Cardiac muscle cell (in vitro differentiated cells and primary cell): ENCODE measurements around the gene AMPD3. TPM values are rescaled to one million over a fixed set of nuclear protein-coding genes. Genes with fewer than 3 reads are reported as not detected.

Experiments
- DNase-seq, 2 donors: peaks; one replicate each; pipeline versions ENCODE4 v3.0.0 to v3.0.0-alpha.2; 2010 to 2017; ENCODE audit warnings: low read depth in 1 of 2, low spot score in 1 of 2
- H3K27ac ChIP-seq: fragments of 200-600 bp; sonication (generic); 2 replicates; pipeline ENCODE4 v1.5.1; 2016
- H3K27me3 ChIP-seq: fragments of 200-600 bp; sonication (generic); 2 replicates; pipeline ENCODE4 v1.6.0; 2016; ENCODE audit warnings: control low read depth
- H3K36me3 ChIP-seq: fragments of 200-600 bp; sonication (generic); 2 replicates; pipeline ENCODE4 v1.5.1; 2016; ENCODE audit warnings: control low read depth
- H3K4me1 ChIP-seq: fragments of 200-600 bp; sonication (generic); 2 replicates; pipeline ENCODE4 v1.8.1; 2017; ENCODE audit warnings: low read depth, mild to moderate bottlenecking, mixed run types
- H3K4me3 ChIP-seq: fragments of 200-600 bp; sonication (generic); 2 replicates; pipeline ENCODE4 v1.5.1; 2016; ENCODE audit warnings: mild to moderate bottlenecking
- H3K9me3 ChIP-seq: fragments of 200-600 bp; sonication (generic); 2 replicates; pipeline ENCODE4 v1.5.1; 2017; ENCODE audit warnings: low read depth, mild to moderate bottlenecking, control low read depth
- polyA plus RNA-seq: library from polyadenylated mRNA; unstranded; fragments of >200 nt; fragmentation: Nextera tagmentation; extraction: Ambion mirVana; gene quantifications from 2 replicates; pipeline ENCODE4 v1.2.1, GENCODE V29; 2016
- total RNA-seq: library from RNA; depleted of rRNA; stranded (reverse); fragments of >200 nt; gene quantifications from 2 replicates; pipeline ENCODE4 v1.2.3, GENCODE V29; 2016
- TF ChIP-seq, protein P1 (sequence below): IDR thresholded peaks from 2 replicates; pipeline ENCODE4 v1.5.1; 2012; ENCODE audit warnings: low read depth, mild to moderate bottlenecking, low read length

Gene AMPD3
- total and polyA plus RNA-seq, 2 experiments from 2014 or later, result 2.9 to 3.3 TPM

DNA sequence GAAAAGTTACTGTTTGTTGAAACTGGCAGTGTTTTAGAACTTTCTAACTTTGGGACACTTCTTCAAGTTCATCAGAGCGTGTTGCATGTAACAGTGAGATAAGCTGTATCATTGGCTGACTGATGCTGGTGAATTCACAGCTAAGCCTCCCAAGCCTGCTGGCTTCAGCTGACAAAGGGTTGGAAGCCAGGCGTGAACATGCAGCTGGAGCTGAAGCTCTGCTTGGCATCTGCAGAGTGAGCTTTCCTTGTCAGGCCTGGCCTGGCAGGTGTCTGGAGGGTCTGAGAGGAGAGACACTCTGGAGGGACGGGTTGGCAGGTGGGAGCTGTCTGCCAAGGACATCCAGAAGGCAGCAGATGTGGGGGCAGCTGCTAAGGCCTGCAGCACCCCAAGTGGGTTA lies 1.5 kb downstream of the AMPD3 start:
- TF ChIP-seq, protein P1, sequence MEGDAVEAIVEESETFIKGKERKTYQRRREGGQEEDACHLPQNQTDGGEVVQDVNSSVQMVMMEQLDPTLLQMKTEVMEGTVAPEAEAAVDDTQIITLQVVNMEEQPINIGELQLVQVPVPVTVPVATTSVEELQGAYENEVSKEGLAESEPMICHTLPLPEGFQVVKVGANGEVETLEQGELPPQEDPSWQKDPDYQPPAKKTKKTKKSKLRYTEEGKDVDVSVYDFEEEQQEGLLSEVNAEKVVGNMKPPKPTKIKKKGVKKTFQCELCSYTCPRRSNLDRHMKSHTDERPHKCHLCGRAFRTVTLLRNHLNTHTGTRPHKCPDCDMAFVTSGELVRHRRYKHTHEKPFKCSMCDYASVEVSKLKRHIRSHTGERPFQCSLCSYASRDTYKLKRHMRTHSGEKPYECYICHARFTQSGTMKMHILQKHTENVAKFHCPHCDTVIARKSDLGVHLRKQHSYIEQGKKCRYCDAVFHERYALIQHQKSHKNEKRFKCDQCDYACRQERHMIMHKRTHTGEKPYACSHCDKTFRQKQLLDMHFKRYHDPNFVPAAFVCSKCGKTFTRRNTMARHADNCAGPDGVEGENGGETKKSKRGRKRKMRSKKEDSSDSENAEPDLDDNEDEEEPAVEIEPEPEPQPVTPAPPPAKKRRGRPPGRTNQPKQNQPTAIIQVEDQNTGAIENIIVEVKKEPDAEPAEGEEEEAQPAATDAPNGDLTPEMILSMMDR, result no peak
- Histone ChIP-seq H3K36me3 (no peaks in the 10 kb centered on the region), H3K4me1 (peaks cover 27% of the 10 kb centered on the region), H3K27ac (no peak overlapping the region), H3K27me3 (peaks cover 23% of the 10 kb centered on the region), H3K9me3 (no peaks in the 10 kb centered on the region), H3K4me3 (no peak overlapping the region)
- DNase-seq, result peak in 1 of 2 donors; percentile 8

DNA sequence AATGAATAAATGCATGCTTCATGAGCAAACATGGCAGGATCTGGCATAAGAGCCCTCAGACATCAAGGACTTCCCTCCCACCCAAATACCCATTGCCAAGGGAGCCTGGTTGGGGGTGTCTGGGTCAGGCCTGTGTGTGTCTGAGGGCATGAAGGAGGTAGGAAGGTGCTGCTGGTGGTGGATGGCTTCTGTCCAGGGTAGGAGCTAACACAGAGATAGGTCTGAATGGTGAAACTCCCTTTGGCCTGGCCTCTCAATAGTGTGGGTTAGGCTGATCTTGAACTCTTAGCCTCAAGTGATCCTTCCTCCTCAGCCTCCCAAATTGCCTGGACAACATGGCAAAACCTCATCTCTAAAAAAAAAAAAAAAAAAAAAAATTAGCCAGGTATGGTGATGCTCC lies 2.8 kb downstream of the AMPD3 start:
- no peaks in the 10 kb centered on the region for H3K36me3 ChIP-seq
- no peaks in the 10 kb centered on the region for H3K9me3 ChIP-seq
- H3K4me1 ChIP-seq, result peaks cover 21% of the 10 kb centered on the region
- no peak overlapping the region for H3K4me3 ChIP-seq
- peaks cover 37% of the 10 kb centered on the region for H3K27me3 ChIP-seq
- TF ChIP-seq, protein P1, result no peak
- no peak for DNase-seq
- no peak overlapping the region for H3K27ac ChIP-seq

DNA sequence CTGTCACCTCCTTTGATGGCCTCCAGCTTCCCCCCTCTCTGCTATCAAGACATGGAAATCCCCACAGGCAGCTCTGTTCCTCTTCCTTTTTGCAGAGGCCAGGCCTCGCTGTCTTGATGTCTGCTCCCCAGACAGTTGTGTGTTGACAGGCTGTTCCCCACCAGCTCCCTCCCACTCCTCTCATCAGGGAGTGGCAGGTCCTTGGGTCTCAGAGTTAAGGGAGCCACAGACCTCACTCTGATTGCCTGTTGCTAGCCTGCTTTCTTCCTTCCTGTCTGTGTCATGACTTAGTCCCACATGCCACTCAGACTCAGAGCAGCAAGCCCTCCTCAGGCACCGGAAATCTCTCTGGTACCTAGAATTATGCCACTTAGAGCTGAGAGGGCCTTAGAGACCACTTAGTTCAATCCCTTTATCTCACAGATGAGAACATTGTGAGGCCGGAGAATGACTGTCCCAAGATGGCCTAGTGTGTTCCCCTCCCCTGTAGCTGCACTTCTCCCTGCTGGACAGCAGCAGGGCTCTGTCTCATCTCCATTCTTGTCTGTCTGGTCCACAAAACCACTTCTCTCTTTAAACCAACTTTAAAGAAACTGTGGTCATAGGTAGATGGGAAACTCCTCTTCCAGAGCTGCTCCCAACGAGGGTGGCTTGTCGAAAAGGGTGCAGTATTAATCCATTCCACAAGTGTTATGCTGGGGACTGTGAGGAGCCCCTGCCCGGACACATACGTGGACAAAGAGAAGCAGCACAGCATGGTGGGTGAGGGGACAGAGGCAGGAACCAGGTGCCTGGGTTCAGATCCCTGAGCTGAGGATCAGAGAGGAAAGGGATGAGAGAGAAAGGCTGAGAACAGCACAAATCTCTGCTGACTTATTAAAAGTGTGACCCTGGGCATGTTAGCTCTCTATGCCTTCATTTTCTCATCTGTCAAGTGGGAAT lies 4.2 kb downstream of the AMPD3 start:
- peaks cover 42% of the 10 kb centered on the region for H3K27me3 ChIP-seq
- DNase-seq, result peak; percentile 11 to 71
- no peak overlapping the region for H3K27ac ChIP-seq
- H3K36me3 ChIP-seq, result no peaks in the 10 kb centered on the region
- TF ChIP-seq, protein P1, result no peak
- H3K4me1 ChIP-seq, result peaks cover 21% of the 10 kb centered on the region
- H3K9me3 ChIP-seq, result no peaks in the 10 kb centered on the region
- H3K4me3 ChIP-seq, result no peak overlapping the region

DNA sequence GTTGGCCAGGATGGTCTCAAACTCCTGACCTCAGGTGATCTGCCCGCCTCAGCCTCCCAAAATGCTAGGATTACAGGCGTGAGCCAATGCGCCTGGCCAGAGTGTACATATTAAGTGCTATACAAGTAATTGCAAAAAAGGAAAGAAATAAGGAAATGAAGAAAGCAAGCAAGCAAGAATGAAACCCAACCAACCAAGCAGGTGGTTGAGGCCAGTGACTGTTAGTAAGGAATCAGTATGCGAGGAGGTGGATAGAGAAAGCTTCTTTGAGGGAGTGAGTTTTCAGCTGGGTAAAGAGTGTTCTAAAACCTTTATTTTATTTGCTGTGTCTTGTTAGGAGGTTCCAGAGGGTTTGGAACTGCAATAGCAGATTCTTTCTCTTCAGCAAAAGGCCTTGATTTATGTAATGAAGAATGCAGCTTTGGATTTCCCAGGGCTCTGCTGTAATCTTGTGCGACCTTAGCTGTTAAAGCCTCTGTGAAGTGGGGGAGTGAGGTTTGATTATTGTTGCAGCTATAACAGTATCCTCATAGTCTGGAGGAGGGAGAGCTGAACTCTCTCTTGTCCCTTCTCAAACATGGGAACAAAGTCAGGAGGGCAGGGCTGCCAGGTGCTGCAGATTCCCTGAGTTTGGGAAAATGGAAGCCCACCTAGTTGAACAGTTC lies 5.7 kb downstream of the AMPD3 start:
- H3K27ac ChIP-seq, result no peak overlapping the region
- DNase-seq, result no peak
- TF ChIP-seq, protein P1, result no peak

DNA sequence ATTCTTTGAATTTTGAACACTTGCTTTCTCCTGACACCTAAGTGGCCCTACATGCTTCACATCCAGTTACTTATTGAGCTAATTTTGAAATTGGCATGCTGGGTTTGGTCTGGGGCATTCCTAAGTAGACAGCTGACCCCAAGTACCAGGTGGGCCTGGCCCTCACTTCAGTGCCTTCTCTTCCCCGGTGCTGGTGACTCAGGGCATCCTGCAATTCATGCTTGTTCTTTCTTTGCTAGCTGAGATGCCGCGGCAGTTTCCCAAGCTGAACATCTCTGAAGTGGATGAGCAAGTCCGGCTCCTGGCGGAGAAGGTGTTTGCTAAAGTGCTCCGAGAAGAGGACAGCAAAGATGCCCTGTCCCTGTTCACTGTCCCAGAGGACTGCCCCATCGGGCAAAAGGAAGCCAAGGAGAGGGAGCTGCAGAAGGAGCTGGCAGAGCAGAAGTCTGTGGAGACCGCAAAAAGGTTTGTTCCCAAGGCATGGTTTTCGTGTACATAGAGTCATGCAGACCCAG lies 6.3 kb downstream of the AMPD3 start:
- H3K4me3 ChIP-seq, result no peak overlapping the region
- H3K4me1 ChIP-seq, result peaks cover 11% of the 10 kb centered on the region
- no peaks in the 10 kb centered on the region for H3K36me3 ChIP-seq
- TF ChIP-seq, protein P1, result no peak
- peaks cover 45% of the 10 kb centered on the region for H3K27me3 ChIP-seq
- H3K27ac ChIP-seq, result no peak overlapping the region
- no peaks in the 10 kb centered on the region for H3K9me3 ChIP-seq
- DNase-seq, result no peak

More for the DNA sequence above, 5.7 kb downstream of the AMPD3 start:
- Histone ChIP-seq H3K27me3 (peaks cover 45% of the 10 kb centered on the region), H3K36me3 (no peaks in the 10 kb centered on the region), H3K4me1 (peaks cover 15% of the 10 kb centered on the region), H3K4me3 (no peak overlapping the region), H3K9me3 (no peaks in the 10 kb centered on the region)
